Measurements from ENCODE around the gene HDAC11. TPM values are rescaled to one million over a fixed set of nuclear protein-coding genes. Genes with fewer than 3 reads are reported as not detected.

HDAC11 gene
- total RNA-seq, 4 donors from 2014 or later: 13.0 to 40.4 (median 15.8) TPM

- H3K27ac ChIP-seq: no peak overlapping the region
- H3K27me3 ChIP-seq: no peaks in the 10 kb centered on the region
- DNase-seq: no peak
- no peaks in the 10 kb centered on the region for H3K36me3 ChIP-seq
- intact Hi-C loops (cut with DNase I; ENCODE audit: low total_unique reads) (no loop called here), in situ Hi-C loops (cut with MboI; ENCODE audit: low sequenced_read_pairs in 4 of 4) (no loop called here)
- no peak for ATAC-seq
- no peaks in the 10 kb centered on the region for H3K9me3 ChIP-seq
- H3K4me3 ChIP-seq: no peak overlapping the region
- H3K4me1 ChIP-seq: peaks cover 5 to 6% of the 10 kb centered on the region in 2 donors
- no peak for TF ChIP-seq POLR2A (IDR thresholded peaks at IDR 0.05)
- no peak for TF ChIP-seq CTCF (IDR thresholded peaks at IDR 0.05 in 4 of 5, conservative IDR thresholded peaks at IDR 0.05 in 1 of 5)
Observed at GRCh38 chr3:13501521-13501920, 21.4 kb downstream of the HDAC11 start.

GRCh38 chr3:13501958-13502790, 22.1 kb downstream of the HDAC11 start:
- no peak for TF ChIP-seq POLR2A (IDR thresholded peaks at IDR 0.05)
- no peak for TF ChIP-seq CTCF (IDR thresholded peaks at IDR 0.05 in 4 of 5, conservative IDR thresholded peaks at IDR 0.05 in 1 of 5)
- Histone ChIP-seq H3K36me3 (no peaks in the 10 kb centered on the region), H3K27ac (no peak overlapping the region), H3K4me3 (no peak overlapping the region), H3K4me1 (peaks cover 0 to 2% of the 10 kb centered on the region in 2 donors), H3K27me3 (no peaks in the 10 kb centered on the region), H3K9me3 (no peaks in the 10 kb centered on the region)
- in situ Hi-C loops (cut with MboI; ENCODE audit: low sequenced_read_pairs in 4 of 4): no loop called here
- no peak for DNase-seq
- intact Hi-C loops (cut with DNase I; ENCODE audit: low total_unique reads): no loop called here
- ATAC-seq: no peak

GRCh38 chr3:13502791-13503060, 22.6 kb downstream of the HDAC11 start:
- TF ChIP-seq CTCF (IDR thresholded peaks at IDR 0.05 in 4 of 5, conservative IDR thresholded peaks at IDR 0.05 in 1 of 5) (no peak), POLR2A (IDR thresholded peaks at IDR 0.05) (no peak)
- no peaks in the 10 kb centered on the region for H3K36me3 ChIP-seq

GRCh38 chr3:13504161-13504831, 24.2 kb downstream of the HDAC11 start:
- Histone ChIP-seq H3K4me1 (peaks cover 0 to 11% of the 10 kb centered on the region in 2 donors), H3K36me3 (no peaks in the 10 kb centered on the region), H3K27ac (no peak overlapping the region), H3K4me3 (no peak overlapping the region), H3K9me3 (no peaks in the 10 kb centered on the region), H3K27me3 (no peaks in the 10 kb centered on the region)
- in situ Hi-C loops (cut with MboI; ENCODE audit: low sequenced_read_pairs in 4 of 4) (no loop called here), intact Hi-C loops (cut with DNase I; ENCODE audit: low total_unique reads) (no loop called here)
- DNase-seq (no peak), ATAC-seq (no peak)
- TF ChIP-seq POLR2A (IDR thresholded peaks at IDR 0.05): no peak

More at GRCh38 chr3:13502791-13503060, 22.6 kb downstream of the HDAC11 start:
- Histone ChIP-seq H3K27me3 (no peaks in the 10 kb centered on the region), H3K9me3 (no peaks in the 10 kb centered on the region), H3K4me1 (peaks cover 0 to 8% of the 10 kb centered on the region in 2 donors), H3K4me3 (no peak overlapping the region), H3K27ac (no peak overlapping the region)
- no peak for ATAC-seq
- no peak for DNase-seq
- in situ Hi-C loops (cut with MboI; ENCODE audit: low sequenced_read_pairs in 4 of 4) (no loop called here), intact Hi-C loops (cut with DNase I; ENCODE audit: low total_unique reads) (no loop called here)

Data from gastrocnemius medialis (tissue), 4 donors.